SK-N-DZ (cell line): ENCODE results near the gene NAA60.

Experiments
- small RNA-seq, 2 experiments: library from RNA; depleted of rRNA; stranded (forward); fragments of <200 nt; gene quantifications; one replicate each; pipeline ENCODE3, GENCODE V24; 2014

The NAA60 gene

Small RNA genes within 50 kb of the gene (small RNA-seq; reads per million reads assigned to genes)
- 0 reads per million in 2 experiments for gene MIR6126
